ENCODE measurements around the gene ORMDL1.

DNA sequence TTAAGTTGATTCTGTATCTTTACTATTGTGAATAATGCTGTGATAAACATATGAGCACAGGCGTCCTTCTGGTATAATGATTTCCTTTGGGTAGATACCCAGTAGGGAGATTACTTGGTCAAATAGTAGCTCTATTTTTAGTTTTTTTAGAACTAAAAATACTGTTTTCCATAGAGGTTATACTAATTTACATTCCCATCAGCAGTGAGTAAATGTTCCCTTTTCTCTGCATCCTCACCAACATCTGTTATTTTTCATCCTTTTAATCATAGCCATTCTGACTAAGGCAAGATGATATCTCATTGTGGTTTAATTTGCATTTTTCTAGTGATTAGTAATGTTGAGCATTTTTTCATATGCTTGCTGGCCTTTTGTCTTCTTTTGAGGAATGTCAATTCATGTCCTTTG lies 35.2 kb upstream of the ORMDL1 start:
- TF ChIP-seq CTCF (IDR thresholded peaks at IDR 0.05; ENCODE audit: borderline replicate concordance, extremely low read depth, low read length, poor library complexity, severe bottlenecking): no peak
- TF ChIP-seq EZH2 (IDR thresholded peaks at IDR 0.05; ENCODE audit: borderline replicate concordance, low read depth, low read length, severe bottlenecking): no peak
